A549 (cell line): ENCODE measurements around the gene KCNA2.
A peak's percentile ranks its signal among the peaks of the same experiment; 100 is the strongest.

Experiments
- CEBPB ChIP-seq, 2 experiments: fragments of >200 bp in 1 of 2; sonication (Bioruptor Twin) in 1 of 2; formaldehyde crosslinking in 1 of 2; IDR thresholded peaks; 2 replicates each; pipeline ENCODE4 v1.6.1; 2012 to 2016
- CHD2 ChIP-seq: fragments of 150-350 bp; IDR thresholded peaks from 2 replicates; pipeline ENCODE4 v1.6.1; 2014; ENCODE audit warnings: low read length; ENCODE audit not compliant: partially characterized antibody
- NFE2L2 ChIP-seq: fragments of 150-350 bp; conservative IDR thresholded peaks from 2 replicates; pipeline ENCODE4 v1.6.1; 2014; ENCODE audit warnings: low read length
- NPAS2 ChIP-seq: fragments of 250-450 bp; sonication (Bioruptor Pico); IDR thresholded peaks from 2 replicates; pipeline ENCODE4 v1.8.0; 2022; ENCODE audit warnings: mild to moderate bottlenecking, moderate library complexity, borderline replicate concordance
- NR3C1 ChIP-seq: fragments of >200 bp; sonication (Bioruptor Twin); formaldehyde crosslinking; IDR thresholded peaks from 3 replicates; pipeline ENCODE4 v1.6.1; 2017
- RAD21 ChIP-seq, 2 experiments: fragments of >200 bp in 1 of 2; sonication (Bioruptor Twin) in 1 of 2; formaldehyde crosslinking in 1 of 2; IDR thresholded peaks in 1 of 2; conservative IDR thresholded peaks in 1 of 2; 2 replicates in 1 of 2; 3 replicates in 1 of 2; pipeline ENCODE4 v1.6.1; 2012 to 2018; ENCODE audit warnings: inconsistent platforms in 1 of 2
- RCOR1 ChIP-seq: fragments of 150-350 bp; IDR thresholded peaks from 2 replicates; pipeline ENCODE4 v1.6.1; 2014; ENCODE audit warnings: antibody characterized with exemption, low read length, low read depth
- RFX5 ChIP-seq: fragments of 450-650 bp; IDR thresholded peaks from 2 replicates; pipeline ENCODE4 v1.7.1; 2014; ENCODE audit warnings: antibody characterized with exemption, mild to moderate bottlenecking, moderate library complexity
- SMC3 ChIP-seq: fragments of >200 bp; sonication (Bioruptor Twin); formaldehyde crosslinking; IDR thresholded peaks from 3 replicates; pipeline ENCODE4 v1.6.1; 2018; ENCODE audit warnings: inconsistent platforms
- TF ChIP-seq, protein P1 (sequence below): fragments of >200 bp; sonication (Bioruptor Twin); formaldehyde crosslinking; IDR thresholded peaks from 3 replicates; pipeline ENCODE4 v1.5.1; 2016
- TF ChIP-seq, protein P2 (sequence below): IDR thresholded peaks from 2 replicates; pipeline ENCODE4 v1.6.1; 2012
- TF ChIP-seq, protein P3 (sequence below): fragments of 250-450 bp; sonication (Bioruptor Pico); IDR thresholded peaks from 2 replicates; pipeline ENCODE4 v1.5.0; 2021; ENCODE audit warnings: mild to moderate bottlenecking, moderate library complexity, borderline replicate concordance
- TF ChIP-seq, protein P4 (sequence below): fragments of >200 bp; sonication (Bioruptor Twin); formaldehyde crosslinking; IDR thresholded peaks from 3 replicates; pipeline ENCODE4 v1.6.1; 2016

DNA sequence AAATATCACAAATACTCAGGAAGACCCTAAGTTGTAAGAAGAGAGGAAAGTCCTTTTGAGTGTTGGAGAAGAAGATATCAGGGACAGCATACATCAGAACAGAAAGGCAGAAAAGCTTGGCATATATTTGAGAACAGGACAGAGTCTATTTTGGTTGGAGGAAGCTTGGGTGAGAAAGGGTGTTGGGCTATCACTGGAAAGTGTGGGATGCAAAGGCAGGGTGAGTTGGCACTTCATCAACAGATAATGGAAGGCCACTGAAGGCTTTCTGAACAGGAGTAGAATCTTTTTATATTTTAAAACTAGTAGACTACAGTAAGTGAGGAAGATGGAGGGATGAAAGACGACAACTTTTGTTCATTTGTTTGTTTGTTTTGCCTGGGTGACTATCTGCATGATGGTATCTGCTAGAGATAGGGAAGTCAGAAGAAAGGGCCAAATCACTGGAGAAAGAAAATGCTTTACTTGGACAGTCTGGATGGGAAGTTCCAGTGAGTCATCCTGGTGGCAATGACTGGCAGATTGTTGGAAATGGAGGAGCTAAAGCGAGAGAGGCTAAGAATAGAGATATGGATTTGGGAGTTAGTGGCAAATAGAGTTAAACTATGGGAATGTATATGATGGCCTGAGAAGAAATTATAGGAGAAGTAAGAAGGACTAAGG is 33.7 kb upstream of the KCNA2 start:
- TF ChIP-seq, protein P1, sequence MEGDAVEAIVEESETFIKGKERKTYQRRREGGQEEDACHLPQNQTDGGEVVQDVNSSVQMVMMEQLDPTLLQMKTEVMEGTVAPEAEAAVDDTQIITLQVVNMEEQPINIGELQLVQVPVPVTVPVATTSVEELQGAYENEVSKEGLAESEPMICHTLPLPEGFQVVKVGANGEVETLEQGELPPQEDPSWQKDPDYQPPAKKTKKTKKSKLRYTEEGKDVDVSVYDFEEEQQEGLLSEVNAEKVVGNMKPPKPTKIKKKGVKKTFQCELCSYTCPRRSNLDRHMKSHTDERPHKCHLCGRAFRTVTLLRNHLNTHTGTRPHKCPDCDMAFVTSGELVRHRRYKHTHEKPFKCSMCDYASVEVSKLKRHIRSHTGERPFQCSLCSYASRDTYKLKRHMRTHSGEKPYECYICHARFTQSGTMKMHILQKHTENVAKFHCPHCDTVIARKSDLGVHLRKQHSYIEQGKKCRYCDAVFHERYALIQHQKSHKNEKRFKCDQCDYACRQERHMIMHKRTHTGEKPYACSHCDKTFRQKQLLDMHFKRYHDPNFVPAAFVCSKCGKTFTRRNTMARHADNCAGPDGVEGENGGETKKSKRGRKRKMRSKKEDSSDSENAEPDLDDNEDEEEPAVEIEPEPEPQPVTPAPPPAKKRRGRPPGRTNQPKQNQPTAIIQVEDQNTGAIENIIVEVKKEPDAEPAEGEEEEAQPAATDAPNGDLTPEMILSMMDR: no peak
- TF ChIP-seq RCOR1 (no peak), CEBPB (IDR thresholded peaks at IDR 0.05) (no peak), NR3C1 (no peak), RAD21 (conservative IDR thresholded peaks at IDR 0.05 in 1 of 2, IDR thresholded peaks at IDR 0.05 in 1 of 2) (no peak), SMC3 (no peak), NFE2L2 (peak; percentile 58; the same call in 1 of the 2 replicates), RFX5 (no peak), CHD2 (no peak), NPAS2 (CRISPR knock-in tag) (no peak)
- TF ChIP-seq, protein P2, sequence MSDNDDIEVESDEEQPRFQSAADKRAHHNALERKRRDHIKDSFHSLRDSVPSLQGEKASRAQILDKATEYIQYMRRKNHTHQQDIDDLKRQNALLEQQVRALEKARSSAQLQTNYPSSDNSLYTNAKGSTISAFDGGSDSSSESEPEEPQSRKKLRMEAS: no peak
- TF ChIP-seq, protein P3, sequence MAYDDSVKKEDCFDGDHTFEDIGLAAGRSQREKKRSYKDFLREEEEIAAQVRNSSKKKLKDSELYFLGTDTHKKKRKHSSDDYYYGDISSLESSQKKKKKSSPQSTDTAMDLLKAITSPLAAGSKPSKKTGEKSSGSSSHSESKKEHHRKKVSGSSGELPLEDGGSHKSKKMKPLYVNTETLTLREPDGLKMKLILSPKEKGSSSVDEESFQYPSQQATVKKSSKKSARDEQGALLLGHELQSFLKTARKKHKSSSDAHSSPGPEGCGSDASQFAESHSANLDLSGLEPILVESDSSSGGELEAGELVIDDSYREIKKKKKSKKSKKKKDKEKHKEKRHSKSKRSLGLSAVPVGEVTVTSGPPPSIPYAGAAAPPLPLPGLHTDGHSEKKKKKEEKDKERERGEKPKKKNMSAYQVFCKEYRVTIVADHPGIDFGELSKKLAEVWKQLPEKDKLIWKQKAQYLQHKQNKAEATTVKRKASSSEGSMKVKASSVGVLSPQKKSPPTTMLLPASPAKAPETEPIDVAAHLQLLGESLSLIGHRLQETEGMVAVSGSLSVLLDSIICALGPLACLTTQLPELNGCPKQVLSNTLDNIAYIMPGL (CRISPR knock-in tag): no peak
- TF ChIP-seq, protein P4, sequence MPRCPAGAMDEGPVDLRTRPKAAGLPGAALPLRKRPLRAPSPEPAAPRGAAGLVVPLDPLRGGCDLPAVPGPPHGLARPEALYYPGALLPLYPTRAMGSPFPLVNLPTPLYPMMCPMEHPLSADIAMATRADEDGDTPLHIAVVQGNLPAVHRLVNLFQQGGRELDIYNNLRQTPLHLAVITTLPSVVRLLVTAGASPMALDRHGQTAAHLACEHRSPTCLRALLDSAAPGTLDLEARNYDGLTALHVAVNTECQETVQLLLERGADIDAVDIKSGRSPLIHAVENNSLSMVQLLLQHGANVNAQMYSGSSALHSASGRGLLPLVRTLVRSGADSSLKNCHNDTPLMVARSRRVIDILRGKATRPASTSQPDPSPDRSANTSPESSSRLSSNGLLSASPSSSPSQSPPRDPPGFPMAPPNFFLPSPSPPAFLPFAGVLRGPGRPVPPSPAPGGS: no peak
